ENCODE measurements around the gene HSD17B2. TPM values are rescaled to one million over a fixed set of nuclear protein-coding genes. Genes with fewer than 3 reads are reported as not detected.

Gene HSD17B2
- total RNA-seq, 4 donors from 2014 or later, result 2.7 to 10.6 (median 4.0) TPM

DNA sequence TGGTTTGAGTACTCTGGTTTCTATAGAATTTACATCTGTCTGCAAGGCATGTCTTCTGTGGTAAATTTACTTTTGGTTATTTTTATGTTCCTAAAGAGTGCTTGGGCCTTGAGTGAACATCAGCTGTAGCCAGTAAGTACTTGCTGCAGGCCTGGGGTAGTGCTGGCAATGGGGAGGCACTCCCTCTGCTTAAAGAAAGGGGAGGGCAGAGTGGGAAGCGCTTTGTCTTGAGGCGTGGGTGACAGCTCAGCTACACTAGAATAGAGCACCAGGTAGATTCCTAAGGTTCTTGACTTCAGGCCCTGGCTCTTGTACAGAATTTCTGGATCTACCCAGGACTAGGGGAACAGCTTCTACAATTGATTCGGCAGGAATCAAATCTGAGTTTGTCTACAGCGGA is 84.4 kb downstream of the HSD17B2 start:
- Histone ChIP-seq H3K4me3 (no peak overlapping the region), H3K4me1 (no peaks in the 10 kb centered on the region), H3K9me3 (no peaks in the 10 kb centered on the region), H3K27me3 (no peaks in the 10 kb centered on the region), H3K36me3 (no peaks in the 10 kb centered on the region), H3K27ac (no peak overlapping the region)
- WGBS, result 80% methylated on average over 4 of the region's 4 CpGs
- TF ChIP-seq POLR2A (IDR thresholded peaks at IDR 0.05), result no peak
- TF ChIP-seq, protein P1, sequence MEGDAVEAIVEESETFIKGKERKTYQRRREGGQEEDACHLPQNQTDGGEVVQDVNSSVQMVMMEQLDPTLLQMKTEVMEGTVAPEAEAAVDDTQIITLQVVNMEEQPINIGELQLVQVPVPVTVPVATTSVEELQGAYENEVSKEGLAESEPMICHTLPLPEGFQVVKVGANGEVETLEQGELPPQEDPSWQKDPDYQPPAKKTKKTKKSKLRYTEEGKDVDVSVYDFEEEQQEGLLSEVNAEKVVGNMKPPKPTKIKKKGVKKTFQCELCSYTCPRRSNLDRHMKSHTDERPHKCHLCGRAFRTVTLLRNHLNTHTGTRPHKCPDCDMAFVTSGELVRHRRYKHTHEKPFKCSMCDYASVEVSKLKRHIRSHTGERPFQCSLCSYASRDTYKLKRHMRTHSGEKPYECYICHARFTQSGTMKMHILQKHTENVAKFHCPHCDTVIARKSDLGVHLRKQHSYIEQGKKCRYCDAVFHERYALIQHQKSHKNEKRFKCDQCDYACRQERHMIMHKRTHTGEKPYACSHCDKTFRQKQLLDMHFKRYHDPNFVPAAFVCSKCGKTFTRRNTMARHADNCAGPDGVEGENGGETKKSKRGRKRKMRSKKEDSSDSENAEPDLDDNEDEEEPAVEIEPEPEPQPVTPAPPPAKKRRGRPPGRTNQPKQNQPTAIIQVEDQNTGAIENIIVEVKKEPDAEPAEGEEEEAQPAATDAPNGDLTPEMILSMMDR (IDR thresholded peaks at IDR 0.05), result no peak
- no peak for TF ChIP-seq POLR2AphosphoS5 (IDR thresholded peaks at IDR 0.05)
- no peak for TF ChIP-seq EP300 (IDR thresholded peaks at IDR 0.05)
- no peak for DNase-seq (ENCODE audit: low spot score in 2 of 2)

DNA sequence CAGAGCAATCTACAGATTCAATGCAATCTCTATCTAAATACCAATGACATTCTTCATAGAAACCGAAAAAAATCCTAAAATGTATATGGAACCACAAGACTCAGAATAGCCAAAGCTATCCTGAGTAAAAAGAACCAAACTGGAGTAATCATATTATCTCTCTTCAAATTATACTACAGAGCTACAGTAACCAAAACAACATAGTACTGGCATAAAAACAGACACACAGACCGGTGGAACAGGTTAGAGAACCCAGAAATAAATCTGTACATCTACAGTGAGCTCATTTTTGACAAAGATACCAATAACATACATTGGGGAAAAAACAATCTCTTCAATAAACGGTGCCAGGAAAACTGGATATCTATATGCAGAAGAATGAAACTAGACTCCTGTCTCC is 89.6 kb downstream of the HSD17B2 start:
- TF ChIP-seq POLR2AphosphoS5 (IDR thresholded peaks at IDR 0.05) (no peak), POLR2A (IDR thresholded peaks at IDR 0.05) (no peak), EP300 (IDR thresholded peaks at IDR 0.05) (no peak)
- TF ChIP-seq, protein P1 (IDR thresholded peaks at IDR 0.05), result no peak
- H3K9me3 ChIP-seq, result no peaks in the 10 kb centered on the region
- no peak overlapping the region for H3K4me3 ChIP-seq
- H3K27ac ChIP-seq, result no peak overlapping the region
- H3K4me1 ChIP-seq, result no peaks in the 10 kb centered on the region
- H3K36me3 ChIP-seq, result no peaks in the 10 kb centered on the region
- no peak for DNase-seq (ENCODE audit: low spot score in 2 of 2)
- no peaks in the 10 kb centered on the region for H3K27me3 ChIP-seq
- WGBS, result 83% methylated on average over 3 of the region's 3 CpGs

DNA sequence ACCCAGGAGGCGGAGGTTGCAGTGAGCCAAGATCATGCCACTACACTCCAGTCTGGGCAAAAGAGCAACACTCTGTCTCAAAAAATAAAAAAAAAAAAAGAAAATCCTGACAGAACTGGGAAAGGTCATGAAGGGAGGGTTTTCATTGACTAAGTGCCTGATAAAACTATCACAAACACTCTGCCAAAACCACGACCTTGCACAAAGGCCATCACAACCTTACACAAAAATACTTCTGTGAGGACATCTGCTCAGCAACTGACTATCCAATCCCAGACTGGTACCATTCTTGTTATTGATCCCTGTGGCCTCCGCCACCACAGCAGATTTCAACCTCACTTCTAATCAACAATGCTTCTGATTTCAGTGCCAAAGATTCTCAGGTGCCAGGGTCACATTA is 94.8 kb downstream of the HSD17B2 start:
- no peaks in the 10 kb centered on the region for H3K4me1 ChIP-seq
- no peaks in the 10 kb centered on the region for H3K36me3 ChIP-seq
- no peak overlapping the region for H3K4me3 ChIP-seq
- H3K27me3 ChIP-seq, result no peaks in the 10 kb centered on the region
- H3K9me3 ChIP-seq, result no peaks in the 10 kb centered on the region
- no peak overlapping the region for H3K27ac ChIP-seq
- WGBS, result 89% methylated on average over 3 of the region's 3 CpGs
- DNase-seq (ENCODE audit: low spot score in 2 of 2), result no peak
- TF ChIP-seq POLR2AphosphoS5 (IDR thresholded peaks at IDR 0.05), result no peak
- TF ChIP-seq, protein P1 (IDR thresholded peaks at IDR 0.05), result no peak
- TF ChIP-seq POLR2A (IDR thresholded peaks at IDR 0.05), result no peak
- no peak for TF ChIP-seq EP300 (IDR thresholded peaks at IDR 0.05)

DNA sequence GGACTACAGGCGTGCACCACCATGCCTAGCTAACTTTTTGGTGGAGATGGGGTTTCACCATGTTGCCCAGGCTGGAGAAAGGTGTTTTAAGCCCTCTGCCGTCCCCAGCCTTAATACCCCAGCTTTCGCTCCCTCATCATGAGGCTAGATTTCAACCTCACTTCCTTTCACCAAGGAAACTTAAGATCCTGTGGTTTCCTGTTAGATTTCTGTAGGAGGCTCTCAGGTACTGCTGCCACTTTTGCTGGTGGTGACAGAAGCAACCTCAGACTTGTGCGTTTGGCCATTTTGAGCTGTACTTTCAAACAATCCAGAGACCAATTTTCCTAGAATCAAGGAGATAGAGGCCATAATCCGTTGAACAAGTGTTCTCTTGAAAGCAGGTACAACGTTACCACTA is 98.7 kb downstream of the HSD17B2 start:
- H3K27me3 ChIP-seq, result no peaks in the 10 kb centered on the region
- DNase-seq (ENCODE audit: low spot score in 2 of 2), result no peak
- H3K9me3 ChIP-seq, result no peaks in the 10 kb centered on the region
- H3K4me1 ChIP-seq, result no peaks in the 10 kb centered on the region
- H3K4me3 ChIP-seq, result no peak overlapping the region
- H3K36me3 ChIP-seq, result no peaks in the 10 kb centered on the region
- no peak overlapping the region for H3K27ac ChIP-seq
- WGBS, result 84% methylated on average over 6 of the region's 6 CpGs
- TF ChIP-seq EP300 (IDR thresholded peaks at IDR 0.05), result no peak
- no peak for TF ChIP-seq POLR2A (IDR thresholded peaks at IDR 0.05)

DNA sequence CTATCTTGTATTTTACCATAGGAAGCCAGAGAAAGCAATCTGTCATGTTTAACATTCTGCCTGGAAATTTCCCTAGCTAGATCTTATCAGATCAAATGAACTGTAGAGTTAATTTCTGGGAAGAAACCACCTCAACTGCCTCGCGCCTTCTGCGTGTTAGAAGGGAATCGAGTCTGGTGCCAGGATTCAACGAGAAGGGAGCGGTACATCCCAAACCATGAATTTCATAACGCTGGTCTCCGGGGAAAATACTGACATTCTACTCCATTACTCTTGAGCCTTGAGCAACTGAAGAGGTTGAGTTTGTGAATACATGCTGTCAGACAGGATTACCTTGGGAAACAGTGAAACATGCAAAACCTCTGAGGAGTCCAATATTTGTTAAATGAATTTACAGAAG is 99.8 kb downstream of the HSD17B2 start:
- Histone ChIP-seq H3K36me3 (no peaks in the 10 kb centered on the region), H3K27ac (no peak overlapping the region), H3K9me3 (no peaks in the 10 kb centered on the region), H3K27me3 (no peaks in the 10 kb centered on the region), H3K4me1 (no peaks in the 10 kb centered on the region), H3K4me3 (no peak overlapping the region)
- 58% methylated on average over 8 of the region's 8 CpGs for WGBS
- TF ChIP-seq POLR2A (IDR thresholded peaks at IDR 0.05) (no peak), POLR2AphosphoS5 (IDR thresholded peaks at IDR 0.05) (no peak), EP300 (IDR thresholded peaks at IDR 0.05) (no peak)
- TF ChIP-seq, protein P1 (IDR thresholded peaks at IDR 0.05), result no peak
- DNase-seq (ENCODE audit: low spot score in 2 of 2), result no peak

DNA sequence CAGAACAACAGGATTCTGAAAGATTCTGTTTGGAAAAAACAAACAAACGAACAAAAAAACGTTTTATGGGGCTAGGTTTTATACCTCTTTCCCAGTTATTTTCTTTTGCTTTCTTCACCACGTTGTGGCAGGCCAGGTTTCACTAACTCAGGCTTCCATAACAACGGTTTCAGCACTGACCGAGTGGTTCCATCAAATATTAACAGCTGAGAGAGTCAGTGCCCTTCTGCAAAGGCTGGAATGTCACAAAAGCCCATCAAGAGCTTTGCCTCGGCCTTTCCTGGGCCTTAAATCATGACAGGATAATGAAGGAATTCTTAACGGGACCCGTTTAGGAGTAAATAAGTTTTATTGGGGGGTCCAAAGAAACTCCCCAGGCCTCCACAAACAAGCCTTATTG is 100.8 kb downstream of the HSD17B2 start:
- no peaks in the 10 kb centered on the region for H3K36me3 ChIP-seq
- H3K27me3 ChIP-seq, result no peaks in the 10 kb centered on the region
- H3K9me3 ChIP-seq, result no peaks in the 10 kb centered on the region
- TF ChIP-seq POLR2AphosphoS5 (IDR thresholded peaks at IDR 0.05), result no peak
- TF ChIP-seq POLR2A (IDR thresholded peaks at IDR 0.05), result no peak
- TF ChIP-seq, protein P1 (IDR thresholded peaks at IDR 0.05), result no peak
- TF ChIP-seq EP300 (IDR thresholded peaks at IDR 0.05), result no peak
- H3K4me3 ChIP-seq, result no peak overlapping the region
- no peaks in the 10 kb centered on the region for H3K4me1 ChIP-seq
- H3K27ac ChIP-seq, result no peak overlapping the region
- DNase-seq (ENCODE audit: low spot score in 2 of 2), result no peak
- WGBS, result 82% methylated on average over 8 of the region's 8 CpGs

Measured in suprapubic skin (tissue), 4 donors.